Astrocyte (in vitro differentiated cells and primary cell): ENCODE results near the gene EMC10.

Experiments used
- EZH2 ChIP-seq: IDR thresholded peaks from 2 replicates; pipeline ENCODE4 v1.6.1; 2012; ENCODE audit warnings: mild to moderate bottlenecking, low read length, inconsistent platforms; ENCODE audit not compliant: insufficient read depth
- TF ChIP-seq, protein P1 (sequence below): IDR thresholded peaks from 2 replicates; pipeline ENCODE4 v1.5.1; 2011; ENCODE audit warnings: low read depth, mild to moderate bottlenecking, inconsistent platforms, low read length, moderate library complexity; ENCODE audit not compliant: insufficient read depth

DNA sequence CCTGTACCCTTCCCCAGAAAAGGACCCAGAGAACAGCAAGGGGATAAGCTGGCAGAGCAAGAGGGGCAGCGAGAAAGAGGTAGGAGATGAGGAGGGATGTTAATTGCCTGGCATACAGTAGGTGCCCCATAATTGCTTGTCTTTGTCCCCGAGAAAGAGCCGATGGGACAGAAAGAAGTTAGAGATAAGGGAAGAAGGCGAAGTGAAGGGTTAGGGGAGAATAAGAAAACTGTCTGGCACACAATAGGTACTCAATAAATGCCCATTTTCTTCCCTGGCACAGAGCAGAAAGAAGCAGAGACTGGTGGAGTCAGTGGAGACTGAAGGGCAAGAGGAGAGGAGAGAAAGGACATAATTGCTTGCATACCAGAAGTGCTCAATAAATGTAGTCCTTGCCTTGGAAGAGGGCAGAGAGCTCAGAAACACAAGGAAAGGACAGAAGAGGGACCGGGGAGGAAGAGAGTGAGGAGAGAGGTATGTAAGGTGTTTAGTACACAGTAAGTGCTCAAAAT is 18.8 kb downstream of the EMC10 start:
- TF ChIP-seq, protein P1, sequence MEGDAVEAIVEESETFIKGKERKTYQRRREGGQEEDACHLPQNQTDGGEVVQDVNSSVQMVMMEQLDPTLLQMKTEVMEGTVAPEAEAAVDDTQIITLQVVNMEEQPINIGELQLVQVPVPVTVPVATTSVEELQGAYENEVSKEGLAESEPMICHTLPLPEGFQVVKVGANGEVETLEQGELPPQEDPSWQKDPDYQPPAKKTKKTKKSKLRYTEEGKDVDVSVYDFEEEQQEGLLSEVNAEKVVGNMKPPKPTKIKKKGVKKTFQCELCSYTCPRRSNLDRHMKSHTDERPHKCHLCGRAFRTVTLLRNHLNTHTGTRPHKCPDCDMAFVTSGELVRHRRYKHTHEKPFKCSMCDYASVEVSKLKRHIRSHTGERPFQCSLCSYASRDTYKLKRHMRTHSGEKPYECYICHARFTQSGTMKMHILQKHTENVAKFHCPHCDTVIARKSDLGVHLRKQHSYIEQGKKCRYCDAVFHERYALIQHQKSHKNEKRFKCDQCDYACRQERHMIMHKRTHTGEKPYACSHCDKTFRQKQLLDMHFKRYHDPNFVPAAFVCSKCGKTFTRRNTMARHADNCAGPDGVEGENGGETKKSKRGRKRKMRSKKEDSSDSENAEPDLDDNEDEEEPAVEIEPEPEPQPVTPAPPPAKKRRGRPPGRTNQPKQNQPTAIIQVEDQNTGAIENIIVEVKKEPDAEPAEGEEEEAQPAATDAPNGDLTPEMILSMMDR, result no peak
- no peak for TF ChIP-seq EZH2
